ENCODE measurements around the gene SLC29A2.
"Not testable (repeated sequence)": the region's sequence is repeated elsewhere in the genome, so short reads cannot be mapped to it uniquely, and the experiment has no call there.

Gene SLC29A2

GRCh38 chr11:66407651-66408050 is 36.1 kb upstream of the SLC29A2 start:
- TF ChIP-seq CTCF (IDR thresholded peaks at IDR 0.05) = no peak
- H3K4me1 ChIP-seq (ENCODE audit: control insufficient read depth in 1 of 2, insufficient read depth in 1 of 2, low read depth in 1 of 2, low read length in 1 of 2) = peaks cover 3 to 6% of the 10 kb centered on the region in 2 experiments
- no peaks in the 10 kb centered on the region for H3K36me3 ChIP-seq
- H3K9me3 ChIP-seq = no peaks in the 10 kb centered on the region
- no peak overlapping the region for H3K4me3 ChIP-seq (ENCODE audit: low read depth in 1 of 2, low read length in 1 of 2)
- peaks cover 86% of the 10 kb centered on the region for H3K27me3 ChIP-seq
- no peak overlapping the region for H3K27ac ChIP-seq

DNA sequence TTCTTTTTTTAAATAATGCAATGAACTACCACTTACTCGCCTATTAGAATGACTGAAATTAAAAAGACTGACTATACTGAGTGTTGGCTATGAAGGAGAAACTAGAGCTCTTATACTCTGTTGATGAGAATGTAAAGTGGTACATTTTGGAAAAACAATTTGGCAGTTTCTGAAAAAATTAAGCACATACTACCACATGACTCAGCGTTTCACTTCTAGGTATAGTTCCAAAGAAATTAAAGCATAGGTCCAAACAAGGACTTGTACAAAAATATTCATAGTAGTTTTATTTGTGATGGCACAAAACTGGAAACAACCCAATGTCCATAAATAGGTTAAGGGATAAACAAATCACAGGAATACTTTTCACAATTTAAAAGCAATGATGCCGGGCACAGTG is 22.4 kb upstream of the SLC29A2 start:
- H3K4me1 ChIP-seq (ENCODE audit: control insufficient read depth in 1 of 2, insufficient read depth in 1 of 2, low read depth in 1 of 2, low read length in 1 of 2) = no peaks in the 10 kb centered on the region
- no peaks in the 10 kb centered on the region for H3K9me3 ChIP-seq
- no peaks in the 10 kb centered on the region for H3K36me3 ChIP-seq
- no peak for TF ChIP-seq CTCF (IDR thresholded peaks at IDR 0.05)
- no peak overlapping the region for H3K27ac ChIP-seq
- peaks cover 40% of the 10 kb centered on the region for H3K27me3 ChIP-seq
- H3K4me3 ChIP-seq (ENCODE audit: low read depth in 1 of 2, low read length in 1 of 2) = no peak overlapping the region

GRCh38 chr11:66391322-66391721 is 19.8 kb upstream of the SLC29A2 start:
- Histone ChIP-seq H3K4me1 (ENCODE audit: control insufficient read depth in 1 of 2, insufficient read depth in 1 of 2, low read depth in 1 of 2, low read length in 1 of 2) (peaks cover 2% of the 10 kb centered on the region in 2 experiments), H3K4me3 (ENCODE audit: low read depth in 1 of 2, low read length in 1 of 2) (no peak overlapping the region), H3K27ac (no peak overlapping the region), H3K27me3 (peaks cover 45% of the 10 kb centered on the region), H3K36me3 (no peaks in the 10 kb centered on the region), H3K9me3 (no peaks in the 10 kb centered on the region)
- no peak for TF ChIP-seq CTCF (IDR thresholded peaks at IDR 0.05)

- Histone ChIP-seq H3K27ac (no peak overlapping the region), H3K4me3 (ENCODE audit: low read depth in 1 of 2, low read length in 1 of 2) (no peak overlapping the region), H3K4me1 (ENCODE audit: control insufficient read depth in 1 of 2, insufficient read depth in 1 of 2, low read depth in 1 of 2, low read length in 1 of 2) (peaks cover 6% of the 10 kb centered on the region in 2 experiments), H3K36me3 (no peaks in the 10 kb centered on the region), H3K9me3 (no peaks in the 10 kb centered on the region), H3K27me3 (peaks cover 41% of the 10 kb centered on the region)
- TF ChIP-seq CTCF (IDR thresholded peaks at IDR 0.05) = peak; percentile 23
These were observed 17.3 kb upstream of the SLC29A2 start for GRCh38 chr11:66388780-66389386.

- peak; percentile 86 for TF ChIP-seq CTCF (IDR thresholded peaks at IDR 0.05)
- Histone ChIP-seq H3K36me3 (no peaks in the 10 kb centered on the region), H3K4me1 (ENCODE audit: control insufficient read depth in 1 of 2, insufficient read depth in 1 of 2, low read depth in 1 of 2, low read length in 1 of 2) (peaks cover 6% of the 10 kb centered on the region in 2 experiments), H3K4me3 (ENCODE audit: low read depth in 1 of 2, low read length in 1 of 2) (no peak overlapping the region), H3K9me3 (no peaks in the 10 kb centered on the region), H3K27me3 (peaks cover 33% of the 10 kb centered on the region), H3K27ac (no peak overlapping the region)
These were observed 14.9 kb upstream of the SLC29A2 start for GRCh38 chr11:66386171-66387069.

DNA sequence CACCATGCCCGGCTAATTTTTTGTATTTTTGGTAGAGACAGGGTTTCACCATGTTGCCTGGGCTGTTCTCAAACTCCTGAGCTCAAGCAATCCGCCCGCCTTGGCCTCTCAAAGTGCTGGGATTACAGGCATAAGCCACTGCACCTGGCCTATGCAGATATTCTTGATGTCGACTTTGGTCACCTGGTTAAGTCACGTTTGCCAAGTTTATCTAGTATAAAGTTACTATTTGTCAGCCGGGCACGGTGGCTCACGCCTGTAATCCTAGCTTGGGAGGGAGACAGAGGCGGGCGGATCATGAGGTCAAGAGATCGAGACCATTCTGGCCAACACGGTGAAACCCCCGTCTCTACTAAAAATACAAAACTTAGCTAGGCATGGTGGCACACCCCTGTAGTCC is 12.8 kb upstream of the SLC29A2 start:
- H3K9me3 ChIP-seq; H3K4me1 ChIP-seq (ENCODE audit: control insufficient read depth in 1 of 2, insufficient read depth in 1 of 2, low read depth in 1 of 2, low read length in 1 of 2); H3K36me3 ChIP-seq; H3K27ac ChIP-seq; H3K4me3 ChIP-seq (ENCODE audit: low read depth in 1 of 2, low read length in 1 of 2): not testable (repeated sequence)
- peaks cover 45% of the 10 kb centered on the region for H3K27me3 ChIP-seq

DNA sequence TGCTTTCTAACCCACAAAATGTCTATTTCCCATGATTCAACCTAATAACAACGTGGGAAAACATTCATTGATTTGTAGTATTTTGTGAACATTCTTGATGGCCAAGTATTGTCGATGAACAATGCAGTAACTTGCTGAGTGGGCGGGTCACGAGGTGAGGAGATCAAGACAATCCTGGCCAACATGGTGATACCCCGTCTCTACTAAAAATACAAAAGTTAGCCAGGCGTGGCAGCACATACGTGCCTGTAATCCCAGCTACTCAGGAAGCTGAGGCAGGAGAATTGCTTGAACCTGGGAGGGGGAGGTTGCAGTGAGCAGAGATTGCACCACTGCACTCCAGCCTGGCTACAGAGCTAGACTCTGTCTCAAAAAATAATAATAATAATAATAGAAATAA is 8.7 kb upstream of the SLC29A2 start:
- peaks cover 60% of the 10 kb centered on the region for H3K27me3 ChIP-seq
- not testable (repeated sequence) for H3K4me1 ChIP-seq (ENCODE audit: control insufficient read depth in 1 of 2, insufficient read depth in 1 of 2, low read depth in 1 of 2, low read length in 1 of 2); H3K27ac ChIP-seq; H3K9me3 ChIP-seq; H3K4me3 ChIP-seq (ENCODE audit: low read depth in 1 of 2, low read length in 1 of 2); H3K36me3 ChIP-seq

- not testable (repeated sequence) for H3K9me3 ChIP-seq; H3K36me3 ChIP-seq; H3K4me3 ChIP-seq (ENCODE audit: low read depth in 1 of 2, low read length in 1 of 2); H3K27ac ChIP-seq
- Histone ChIP-seq H3K27me3 (peaks cover 87% of the 10 kb centered on the region), H3K4me1 (ENCODE audit: control insufficient read depth in 1 of 2, insufficient read depth in 1 of 2, low read depth in 1 of 2, low read length in 1 of 2) (peaks cover 12 to 17% of the 10 kb centered on the region in 2 experiments)
These were observed 2.2 kb upstream of the SLC29A2 start for GRCh38 chr11:66373690-66374287.
